ENCODE measurements around the gene AP2A1.

DNA sequence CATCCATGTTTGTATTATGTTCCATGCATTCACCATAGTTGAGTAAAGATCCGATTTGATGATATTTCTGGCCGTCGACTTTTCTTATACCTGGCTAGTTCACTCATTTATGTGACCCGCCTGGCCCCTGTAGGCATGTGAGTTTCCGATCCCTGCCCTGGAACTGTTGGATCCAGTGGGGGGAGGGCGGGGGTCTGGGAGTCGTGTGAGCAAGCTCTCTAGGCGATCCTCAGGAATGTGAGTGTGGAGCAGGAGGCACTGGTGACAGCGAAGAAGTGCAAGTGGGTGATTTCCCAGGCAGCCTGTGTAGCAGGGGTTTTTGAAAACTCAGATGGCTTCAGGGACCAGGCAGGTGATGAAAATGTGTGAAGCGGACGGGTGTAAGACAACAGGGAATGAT, 73.5 kb downstream of the AP2A1 start:
- TF ChIP-seq CTCF (conservative IDR thresholded peaks at IDR 0.05) (no peak), ZFX (IDR thresholded peaks at IDR 0.05) (no peak)
